GM21825 (cell line): Measurements from ENCODE around the gene FAIM2.

ENCODE experiments used
- ATAC-seq: cut with Tn5 transposase; IDR thresholded peaks from one replicate; pipeline ENCODE4 v1.9.1; 2021; ENCODE audit warnings: mild to moderate bottlenecking, moderate library complexity; ENCODE audit not compliant: unreplicated experiment

FAIM2 gene

DNA sequence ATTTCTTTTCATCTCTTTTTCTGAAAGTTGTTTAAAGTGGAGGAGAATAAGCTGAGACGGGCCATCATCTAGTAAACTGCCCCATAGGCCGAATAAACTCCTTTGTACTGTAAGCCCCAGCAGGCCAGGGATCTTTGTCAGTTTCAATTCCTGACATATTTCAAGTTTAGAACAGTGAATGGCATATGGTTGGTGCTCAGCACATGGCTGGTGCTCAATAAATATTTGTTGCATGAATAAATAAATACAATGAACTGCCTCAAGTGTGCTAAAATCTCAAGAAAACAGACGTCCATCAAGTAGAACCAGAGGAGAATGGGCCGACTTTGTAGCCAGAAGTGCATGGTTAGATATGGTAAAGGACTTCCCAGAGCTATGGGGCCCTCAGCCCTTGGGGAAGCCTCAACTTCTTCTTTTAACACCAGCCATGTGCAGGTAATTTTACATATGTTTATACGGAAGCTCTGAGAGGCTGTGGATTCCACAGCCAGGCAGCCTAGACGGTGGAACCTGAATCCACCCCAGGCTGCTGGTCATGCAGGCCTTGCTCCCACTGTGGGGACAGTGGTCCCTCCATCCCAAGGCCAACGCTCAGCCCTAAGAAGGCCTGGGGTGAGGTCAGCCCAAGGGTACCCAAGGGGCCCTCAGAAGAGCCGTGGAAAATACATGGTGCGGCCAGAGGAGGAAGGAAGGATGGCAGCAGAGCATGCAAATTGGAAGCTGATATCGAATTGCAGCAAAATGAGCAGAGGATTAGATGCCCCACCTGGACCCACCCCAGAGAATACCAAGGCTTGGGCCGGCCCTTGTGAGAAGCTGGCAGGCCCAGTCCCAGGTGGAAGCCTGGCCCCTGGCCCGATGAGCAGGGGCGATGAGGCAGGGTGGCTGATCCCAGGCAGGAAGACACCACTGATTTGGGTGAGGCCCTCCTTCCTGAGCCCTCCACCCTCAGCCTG lies 38.1 kb upstream of the FAIM2 start:
- ATAC-seq = no peak

DNA sequence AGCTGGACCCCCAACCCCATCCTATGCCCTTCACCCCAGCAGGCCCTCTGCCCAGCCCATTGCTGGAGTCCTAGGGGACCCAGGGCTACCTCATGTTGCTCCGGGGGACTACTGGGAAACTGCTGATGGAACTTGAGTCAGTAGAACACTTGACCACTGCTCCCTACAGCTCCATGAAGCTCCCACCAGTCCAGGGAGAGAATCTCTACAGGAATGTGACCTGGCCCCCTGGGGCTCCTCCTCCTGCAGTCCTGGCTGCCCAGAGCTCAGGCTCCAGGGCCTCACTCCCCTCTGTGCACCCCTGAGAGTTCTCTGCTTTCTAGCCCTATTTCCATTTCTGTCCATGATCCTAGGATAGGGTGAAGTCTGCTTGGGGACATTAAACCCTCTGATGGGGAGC lies 36.0 kb upstream of the FAIM2 start:
- ATAC-seq = no peak

DNA sequence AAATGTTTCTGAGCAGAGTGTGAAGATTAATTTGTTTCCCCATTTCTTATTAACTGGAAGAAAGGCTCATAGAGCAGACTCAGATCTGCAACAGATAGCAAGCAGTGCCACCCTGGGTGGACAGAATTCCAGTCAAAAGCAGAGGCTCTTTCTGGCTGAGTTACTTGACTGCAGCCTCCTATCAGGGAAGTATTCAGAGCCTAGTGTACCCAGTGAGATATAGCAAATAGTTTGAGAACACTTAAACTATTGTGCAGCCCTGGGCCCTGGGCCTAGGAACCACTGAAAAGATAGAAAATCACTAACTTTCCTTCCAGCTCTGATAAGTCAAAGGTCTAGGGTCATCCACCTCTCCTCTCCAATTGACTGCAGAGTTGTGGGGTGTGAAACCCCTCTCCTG lies 35.6 kb upstream of the FAIM2 start:
- no peak for ATAC-seq

DNA sequence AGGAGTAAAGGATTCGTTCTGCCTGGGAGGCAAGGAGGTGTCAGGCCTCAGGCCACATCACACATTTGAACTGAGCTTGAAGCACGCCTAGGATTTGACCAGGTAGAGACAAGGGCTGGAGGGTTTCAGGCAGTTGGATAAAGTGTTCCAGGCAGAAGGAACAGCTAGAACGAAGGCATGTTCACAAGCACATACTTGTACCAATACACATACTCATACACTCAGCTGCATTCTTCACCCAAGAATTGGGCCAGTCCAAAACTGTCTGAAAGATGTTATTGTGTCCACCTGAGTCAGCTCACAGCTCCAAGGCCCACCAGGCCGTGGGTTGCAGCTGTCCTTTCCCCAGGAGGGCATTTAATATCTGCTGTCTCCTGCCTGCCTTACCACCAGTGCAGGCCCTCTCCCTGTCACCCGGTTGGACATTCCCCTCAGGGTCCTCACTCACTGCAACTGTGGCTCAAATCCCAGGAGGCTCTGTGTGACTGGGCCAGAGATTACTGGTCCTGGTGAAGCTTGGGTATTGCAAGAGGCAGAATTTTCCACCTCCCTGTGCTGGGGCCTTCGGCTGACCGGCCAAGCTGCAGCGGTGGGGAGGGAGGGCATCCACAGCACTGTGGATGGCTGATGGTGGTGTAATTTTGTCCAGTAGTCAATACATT lies 34.1 kb upstream of the FAIM2 start:
- ATAC-seq = no peak

DNA sequence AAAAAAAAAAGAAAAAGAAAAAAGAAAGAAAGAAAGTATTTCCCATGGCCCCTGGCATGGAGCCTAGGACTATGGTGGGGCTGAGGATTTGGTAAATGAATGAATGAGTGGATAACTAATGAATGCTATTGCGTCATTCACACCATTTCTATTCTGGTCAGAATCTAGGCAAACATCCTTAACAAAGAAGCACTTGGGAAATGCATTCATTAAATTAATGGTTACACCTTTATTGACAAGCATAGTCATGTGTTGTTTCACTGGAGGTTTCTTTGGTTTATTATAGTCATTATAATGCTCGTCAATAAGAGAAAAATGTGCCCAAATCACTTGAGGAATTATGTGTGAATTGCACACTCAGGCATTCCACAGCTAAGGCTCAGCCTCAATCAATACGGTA lies 33.2 kb upstream of the FAIM2 start:
- ATAC-seq = no peak

DNA sequence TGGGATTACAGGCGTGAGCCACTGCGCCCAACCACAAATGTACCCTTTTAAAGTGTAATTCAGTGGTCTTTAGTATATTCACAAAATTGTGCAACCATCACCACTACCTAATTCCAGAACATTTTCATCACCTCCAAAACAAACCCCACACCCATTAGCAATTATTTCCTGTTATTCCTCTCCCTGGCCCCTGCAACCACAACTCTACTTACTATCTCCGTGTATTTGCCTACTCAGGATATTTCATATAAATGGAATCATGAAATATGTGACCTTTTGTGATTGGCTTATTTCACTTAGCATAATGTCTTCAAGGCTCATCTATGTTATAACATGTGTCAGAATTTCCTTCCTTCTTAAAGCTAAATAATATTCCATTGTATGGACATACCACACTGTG lies 30.8 kb upstream of the FAIM2 start:
- no peak for ATAC-seq

DNA sequence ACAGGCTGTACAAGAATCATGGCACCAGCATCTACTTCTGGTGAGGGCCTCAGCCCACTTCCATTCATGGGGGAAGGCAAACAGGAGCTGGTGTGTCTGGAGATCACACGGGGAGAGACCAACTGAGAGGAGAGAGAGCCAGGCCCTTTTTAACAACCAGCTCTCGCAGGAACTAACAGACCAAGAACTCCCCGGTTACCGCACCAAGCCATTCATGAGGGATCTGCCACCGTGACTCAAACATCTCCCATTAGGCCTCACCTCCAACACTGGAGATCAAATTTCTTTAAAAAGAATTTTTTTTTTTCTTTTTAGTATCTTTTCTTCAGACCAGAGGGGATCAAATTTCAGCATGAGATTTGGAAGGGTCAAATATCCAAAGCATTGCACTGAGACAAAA lies 30.1 kb upstream of the FAIM2 start:
- ATAC-seq = no peak

DNA sequence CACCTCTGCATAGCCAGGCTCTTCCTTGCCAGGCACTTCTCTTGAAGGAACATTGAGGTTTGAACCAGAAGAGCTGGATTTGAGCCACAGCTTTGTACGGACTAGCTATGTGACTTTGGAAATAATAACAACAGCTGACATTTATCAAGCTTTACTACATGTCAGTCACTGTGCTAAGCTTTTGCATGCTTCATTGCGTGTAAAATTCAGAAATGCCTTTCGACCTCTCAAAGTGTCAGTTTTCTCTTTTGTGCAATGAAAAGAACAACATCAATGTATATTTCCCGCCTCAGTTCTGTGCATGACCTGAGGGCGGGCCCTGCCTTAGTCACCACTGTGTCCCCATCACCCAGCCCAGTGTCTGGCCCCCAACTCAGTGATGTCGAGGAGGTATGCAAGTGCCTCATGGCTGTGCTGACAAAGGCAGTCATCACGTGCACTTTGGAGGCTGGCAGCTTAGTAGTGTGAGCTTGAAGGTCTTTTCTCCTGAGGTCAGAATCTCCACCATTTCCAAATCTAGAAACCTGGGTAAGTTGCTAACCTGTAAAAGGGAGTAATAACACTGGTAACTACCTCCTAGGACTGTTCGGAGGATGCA lies 28.9 kb upstream of the FAIM2 start:
- ATAC-seq = no peak

DNA sequence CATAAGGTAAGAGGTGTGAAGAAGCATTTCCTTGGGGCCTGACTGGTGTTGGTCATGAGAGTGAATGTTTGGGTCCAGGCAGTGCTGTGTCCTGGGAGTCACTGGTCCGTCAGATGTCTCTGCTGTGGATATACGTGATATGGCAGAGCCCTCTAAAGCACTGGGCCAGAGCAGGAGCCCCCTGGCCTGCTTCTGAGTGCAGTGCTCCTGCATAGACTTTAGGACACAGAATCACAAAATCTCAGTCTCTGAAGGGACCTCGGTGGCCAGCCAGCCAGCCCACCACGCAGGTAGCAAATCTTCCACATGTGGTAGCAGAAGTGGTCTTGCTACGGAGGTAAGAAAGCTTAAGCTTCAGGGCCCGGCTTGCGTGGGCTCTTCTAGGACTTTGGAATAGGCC lies 28.3 kb upstream of the FAIM2 start:
- no peak for ATAC-seq

DNA sequence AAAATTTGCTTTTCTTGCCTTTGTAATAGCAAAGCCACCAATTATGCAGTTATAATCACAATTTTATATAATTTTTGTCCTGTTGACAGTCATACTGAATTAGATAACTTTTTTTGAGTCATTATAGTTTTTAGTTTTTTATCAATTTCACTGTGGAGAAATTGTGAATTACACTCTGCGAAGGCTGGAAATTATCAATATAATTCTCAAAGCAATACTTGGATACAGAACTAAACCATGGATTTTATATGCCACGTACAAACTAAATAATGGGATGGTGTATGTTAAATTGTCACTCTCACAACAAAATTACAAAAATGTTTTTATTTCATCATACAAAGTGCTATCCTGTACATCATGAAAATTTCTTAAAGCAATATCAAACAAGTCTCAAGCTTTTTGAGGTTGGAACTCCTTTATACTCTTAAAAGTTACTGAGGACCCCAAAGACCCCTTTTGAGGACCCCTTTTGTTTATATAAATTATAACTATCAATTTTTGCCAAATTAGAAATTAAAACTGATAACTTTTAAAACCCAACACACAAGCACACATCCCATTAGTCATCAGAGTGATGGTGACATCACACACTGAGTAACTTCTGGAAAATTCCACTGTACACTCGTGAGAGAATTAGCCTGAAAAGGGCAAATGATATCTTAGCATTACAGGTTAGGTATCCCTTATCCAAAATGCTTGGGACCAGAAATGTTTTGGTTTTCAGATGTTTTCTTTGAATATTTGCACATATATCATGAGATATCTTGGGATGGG lies 27.0 kb upstream of the FAIM2 start:
- ATAC-seq = no peak

DNA sequence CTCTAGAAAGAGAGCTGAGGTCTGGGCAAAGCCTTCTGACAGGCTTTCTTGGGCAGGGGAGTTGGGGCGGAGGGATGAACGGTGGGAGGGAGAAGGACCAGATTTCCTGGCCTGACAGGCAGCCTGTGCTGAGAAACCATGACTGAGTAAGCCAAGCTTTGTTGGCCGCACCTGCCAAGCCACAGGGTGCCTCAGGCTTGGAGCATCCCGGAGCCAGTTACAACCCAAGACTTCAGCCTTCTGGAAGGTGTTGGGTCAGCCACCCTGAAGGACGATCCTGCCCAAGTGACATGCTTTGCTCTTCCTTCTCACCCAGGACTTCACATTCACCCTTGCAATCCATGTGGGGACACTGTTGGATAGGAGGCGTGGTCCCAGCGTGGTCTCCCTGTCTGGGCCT lies 25.9 kb upstream of the FAIM2 start:
- no peak for ATAC-seq

DNA sequence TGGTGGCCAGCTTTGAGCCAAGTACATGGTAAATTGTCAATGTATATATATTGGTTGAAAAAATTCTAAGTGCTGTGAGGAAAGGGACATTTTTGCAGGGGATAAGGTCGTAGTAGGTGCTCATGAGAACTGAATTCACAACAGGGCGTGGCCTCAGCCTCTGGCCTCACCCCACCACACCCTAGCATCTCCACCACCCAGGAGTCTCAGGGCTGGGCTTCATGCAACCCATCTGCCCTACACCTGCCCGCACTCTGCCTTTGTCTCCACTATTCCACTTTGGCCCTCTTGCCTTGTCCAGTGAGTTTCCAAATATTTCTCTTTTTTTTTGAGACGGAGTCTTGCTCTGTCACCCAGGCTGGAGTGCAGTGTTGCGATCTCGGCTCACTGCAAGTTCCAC lies 24.8 kb upstream of the FAIM2 start:
- ATAC-seq = no peak

DNA sequence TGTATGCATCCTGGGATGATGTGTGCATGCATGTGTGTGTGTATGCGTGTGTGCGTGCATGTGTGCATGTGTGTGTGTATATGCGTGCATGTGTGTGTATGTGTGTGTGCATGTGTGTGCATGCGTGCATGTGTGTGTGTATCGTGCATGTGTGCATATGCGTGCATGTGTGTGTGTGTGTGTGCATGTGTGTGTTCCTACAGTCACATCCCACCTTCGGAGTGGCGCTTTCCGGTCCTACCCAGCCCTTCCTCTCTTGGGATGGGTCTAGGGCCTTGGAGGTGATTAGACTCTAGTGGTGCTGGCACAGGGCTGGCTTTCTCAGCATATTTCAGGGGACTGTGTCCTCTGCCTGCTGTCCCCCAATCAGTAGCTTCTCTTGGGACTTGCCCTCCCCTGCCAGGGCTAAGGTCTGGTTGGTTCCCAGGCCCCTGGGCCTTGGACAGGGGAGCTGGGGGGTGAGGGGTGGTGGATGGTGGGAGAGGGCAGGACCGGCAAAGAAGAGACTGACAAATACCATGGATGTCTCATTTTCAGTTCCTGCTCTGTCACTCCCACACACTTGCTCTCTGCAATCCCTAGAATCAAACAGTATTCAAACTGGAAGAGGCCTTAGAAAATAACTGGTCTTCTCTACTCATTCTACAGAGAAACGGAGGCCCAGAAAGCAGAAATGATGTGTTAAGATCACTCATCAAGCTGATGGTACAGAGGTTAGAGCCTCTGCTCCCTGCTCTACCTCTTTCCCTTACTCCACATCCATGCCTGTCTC lies 21.9 kb upstream of the FAIM2 start:
- ATAC-seq = no peak

DNA sequence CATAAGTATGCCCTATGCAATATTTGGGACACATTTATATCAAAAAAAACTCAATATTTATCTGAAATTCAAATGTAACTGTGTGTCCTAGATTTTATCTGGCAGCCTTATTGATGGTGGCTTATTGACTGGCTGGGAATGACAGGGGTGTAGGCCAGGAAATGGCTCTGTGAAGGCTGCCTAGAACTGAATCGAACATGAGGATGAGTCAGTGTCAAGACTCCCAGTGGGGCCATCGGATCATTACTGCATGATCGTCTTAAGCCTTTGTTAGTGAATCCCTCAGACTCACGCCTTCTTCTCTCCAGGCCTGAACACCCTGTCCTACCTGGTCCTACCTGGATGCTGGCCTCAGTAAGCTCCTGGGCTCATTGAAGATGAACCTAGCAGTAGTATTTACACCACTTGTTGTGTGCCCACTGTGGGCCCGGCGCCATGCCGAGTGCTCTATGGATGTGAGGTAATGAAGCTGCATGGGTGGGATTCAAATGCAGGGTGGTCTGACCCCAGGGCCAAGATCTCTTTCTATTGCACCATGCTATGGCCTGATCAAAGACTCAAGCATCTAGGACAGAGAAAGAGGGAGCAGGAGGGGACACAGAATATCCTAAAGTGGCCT lies 21.0 kb upstream of the FAIM2 start:
- ATAC-seq = no peak

DNA sequence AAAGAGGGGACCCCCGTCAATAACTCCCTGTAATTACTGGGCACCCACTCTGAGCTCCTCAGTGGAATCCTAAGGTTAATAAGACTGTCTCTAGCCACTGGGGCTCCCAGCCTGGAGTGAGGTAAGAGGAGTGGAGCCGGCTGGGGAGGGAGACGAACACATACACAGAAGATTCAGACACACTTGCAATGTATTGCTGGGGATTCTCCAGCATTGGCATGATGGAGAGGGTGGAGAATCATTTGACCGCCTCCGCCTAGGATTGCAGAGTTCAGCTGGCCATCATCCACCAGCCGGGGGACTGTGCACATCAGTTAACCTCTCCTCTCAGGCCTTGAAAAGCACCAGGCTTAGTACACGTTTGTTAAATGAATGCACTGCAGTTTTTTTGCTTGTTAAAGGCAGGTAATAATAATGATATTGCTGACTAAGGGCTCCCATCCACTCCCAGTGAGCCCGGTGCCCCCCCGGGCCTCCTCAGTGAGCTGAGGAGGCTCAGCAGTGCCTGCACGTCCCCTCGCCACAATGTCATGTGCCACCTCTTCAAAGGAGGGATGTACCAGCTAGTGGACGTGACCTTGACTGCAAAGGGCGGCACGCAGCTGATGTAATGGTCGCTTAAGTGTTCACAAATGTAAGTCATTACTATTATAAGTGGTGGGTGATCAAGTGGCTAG lies 20.3 kb upstream of the FAIM2 start:
- no peak for ATAC-seq

DNA sequence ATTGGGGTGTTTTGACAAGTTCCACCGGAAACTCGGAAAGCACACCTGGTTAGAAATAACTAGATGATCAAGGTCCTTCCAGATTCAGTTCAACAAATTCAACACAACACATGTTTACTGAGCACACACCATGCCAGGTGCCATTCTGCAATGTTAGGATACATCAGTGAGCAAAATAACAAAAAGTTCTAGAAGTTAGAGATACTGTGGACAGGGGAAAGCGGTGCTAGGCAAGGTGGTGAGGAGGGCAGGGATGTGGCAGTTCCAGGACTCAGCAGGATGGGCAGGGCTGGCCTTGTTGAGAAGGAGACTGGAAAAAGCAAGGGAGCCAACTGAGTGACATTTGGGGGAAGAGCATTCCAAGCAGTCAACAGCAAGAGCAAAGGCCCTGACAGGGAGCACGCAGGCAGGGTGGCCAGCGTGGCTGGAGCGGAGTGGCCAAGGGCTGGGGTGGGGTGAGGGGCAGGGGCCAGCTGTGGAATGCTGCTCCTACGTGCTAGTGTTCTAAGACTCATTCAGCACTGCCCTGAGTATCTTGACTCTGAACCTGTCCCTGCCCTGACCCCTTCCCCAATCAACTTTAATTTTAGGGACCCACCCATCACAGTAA lies 19.4 kb upstream of the FAIM2 start:
- no peak for ATAC-seq

DNA sequence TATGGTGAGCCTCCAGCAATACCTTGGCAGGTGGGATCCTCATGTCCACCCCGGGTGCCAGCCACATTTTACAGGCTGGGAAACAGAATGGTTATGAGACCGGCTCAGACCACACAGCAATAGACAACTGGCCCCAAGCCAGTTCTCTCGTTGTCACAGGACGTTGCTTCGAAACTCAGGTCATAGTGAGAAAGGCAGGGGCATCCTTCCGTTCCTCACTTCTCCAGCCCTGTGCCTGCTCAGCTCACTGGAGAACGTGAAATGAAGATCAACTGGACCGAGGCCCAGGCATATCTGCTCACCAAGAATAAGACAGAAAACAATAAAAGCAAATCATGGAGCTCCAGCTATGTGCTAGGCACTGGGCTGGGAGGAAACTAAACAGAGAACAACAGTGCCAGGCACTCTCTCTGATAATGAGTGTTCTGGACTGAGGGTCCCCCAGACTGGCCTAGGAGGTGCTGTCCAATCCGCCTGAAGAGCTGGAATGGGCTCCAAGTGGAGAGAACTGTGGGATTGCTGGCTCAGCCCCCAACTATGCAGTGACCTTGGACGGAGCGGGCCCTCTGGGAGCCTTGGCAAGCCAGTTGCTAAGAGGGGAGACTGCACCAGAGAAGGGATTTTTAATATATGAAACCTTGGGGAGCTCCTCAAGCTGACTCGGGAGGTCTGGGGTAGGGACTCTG lies 18.8 kb upstream of the FAIM2 start:
- no peak for ATAC-seq

DNA sequence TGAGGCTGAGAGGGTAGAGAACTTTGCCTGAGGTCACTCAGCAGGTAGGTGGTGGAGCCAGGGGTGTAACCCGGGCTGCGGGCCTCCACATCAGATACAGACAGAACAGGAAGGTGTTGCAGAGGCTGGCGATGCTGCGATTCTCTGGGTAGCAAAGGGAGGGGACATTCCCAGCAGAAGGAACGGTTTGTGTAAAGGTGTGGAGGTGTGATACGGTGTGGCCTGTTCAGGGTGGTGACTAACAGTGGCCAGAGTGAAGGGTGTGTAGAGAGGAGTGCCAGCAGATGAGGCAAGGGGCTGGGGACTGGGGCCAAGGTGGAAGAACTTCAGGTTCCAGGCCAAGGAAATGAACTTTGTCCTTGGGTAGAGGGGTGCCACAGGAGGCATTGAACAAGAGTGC lies 18.2 kb upstream of the FAIM2 start:
- ATAC-seq = no peak

DNA sequence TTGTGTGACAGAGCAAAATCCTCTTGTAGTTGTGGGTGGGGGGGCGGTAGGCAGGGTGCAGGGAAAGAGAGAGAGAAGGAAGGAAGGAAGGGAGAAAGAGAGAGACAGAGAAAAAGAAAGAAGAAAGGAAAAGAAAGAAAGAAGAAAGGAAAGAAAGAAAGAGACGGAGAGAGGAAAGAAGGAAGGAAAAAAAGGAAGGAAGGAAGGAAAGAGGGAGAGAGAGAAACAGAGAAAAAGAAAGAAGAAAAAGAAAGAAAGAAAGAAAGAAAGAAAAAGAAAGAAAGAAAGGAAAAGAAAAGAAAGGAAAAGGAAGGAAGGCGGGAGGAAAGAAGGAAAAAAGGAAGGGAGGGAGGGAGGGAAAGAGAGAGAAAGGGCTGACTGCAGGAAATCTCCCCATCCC lies 17.6 kb upstream of the FAIM2 start:
- ATAC-seq = no peak
